MCF 10A (cell line): ENCODE results near the gene SPOCD1. TPM values are rescaled to one million over a fixed set of nuclear protein-coding genes. Genes with fewer than 3 reads are reported as not detected.

Source experiments
- BruUV-seq: library from RNA; stranded (reverse); fragments of 400-500 nt; replicated peaks from 2 replicates; lab custom pipeline; 2021; lab: Mats Ljungman, UMichigan
- CTCF ChIA-PET: fragments of 300-600 bp; sonication (Branson Sonifier 250); formaldehyde crosslinking; extraction: SDS; loops from one replicate; lab custom pipeline; 2021; ENCODE audit warnings: antibody characterized with exemption, inconsistent platforms; lab: Yijun Ruan, JAX
- POLR2A ChIA-PET: fragments of 300-600, 350-650 bp; sonication (Branson Sonifier 250); formaldehyde crosslinking; extraction: SDS; loops from one replicate; lab custom pipeline; 2020; ENCODE audit warnings: antibody characterized with exemption, inconsistent platforms; lab: Yijun Ruan, JAX
- DNase-seq: peaks from one replicate; pipeline ENCODE4 v3.0.0-alpha.2; 2018; ENCODE audit not compliant: unreplicated experiment
- H3K27ac Mint-ChIP-seq: one replicate; pipeline ENCODE4 v1.8.0; 2022; ENCODE audit warnings: mild to moderate bottlenecking, low read depth, mixed read lengths; ENCODE audit not compliant: unreplicated experiment
- H3K27me3 Mint-ChIP-seq: one replicate; pipeline ENCODE4 v1.8.0; 2022; ENCODE audit warnings: mixed read lengths; ENCODE audit not compliant: insufficient read depth, unreplicated experiment
- H3K36me3 Mint-ChIP-seq: one replicate; pipeline ENCODE4 v1.8.0; 2022; ENCODE audit warnings: mild to moderate bottlenecking, moderate library complexity, mixed read lengths; ENCODE audit not compliant: insufficient read depth, unreplicated experiment
- H3K4me1 Mint-ChIP-seq: one replicate; pipeline ENCODE4 v1.8.0; 2022; ENCODE audit warnings: mixed read lengths; ENCODE audit not compliant: insufficient read depth, unreplicated experiment
- H3K4me3 Mint-ChIP-seq: one replicate; pipeline ENCODE4 v1.8.0; 2022; ENCODE audit warnings: mild to moderate bottlenecking, moderate library complexity, mixed read lengths; ENCODE audit not compliant: unreplicated experiment
- H3K9me3 Mint-ChIP-seq: one replicate; pipeline ENCODE4 v1.8.0; 2022; ENCODE audit warnings: mixed read lengths; ENCODE audit not compliant: unreplicated experiment
- intact Hi-C: fragments of 100-400 bp; cut with micrococcal nuclease; formaldehyde crosslinking; loops from 2 replicates; pipeline ENCODE4 v1.14.1; 2022
- total RNA-seq: library from RNA; stranded (reverse); gene quantifications from 2 replicates; pipeline ENCODE4 v1.2.3, GENCODE V29; 2022
- TF ChIP-seq, protein P1 (sequence below): fragments of 200-600 bp; IDR thresholded peaks from one replicate; pipeline ENCODE4 v1.8.0; 2022; ENCODE audit warnings: antibody characterized with exemption, mild to moderate bottlenecking; ENCODE audit not compliant: unreplicated experiment

Gene SPOCD1
- total RNA-seq, 1 experiment from 2014 or later = 0.47 TPM

DNA sequence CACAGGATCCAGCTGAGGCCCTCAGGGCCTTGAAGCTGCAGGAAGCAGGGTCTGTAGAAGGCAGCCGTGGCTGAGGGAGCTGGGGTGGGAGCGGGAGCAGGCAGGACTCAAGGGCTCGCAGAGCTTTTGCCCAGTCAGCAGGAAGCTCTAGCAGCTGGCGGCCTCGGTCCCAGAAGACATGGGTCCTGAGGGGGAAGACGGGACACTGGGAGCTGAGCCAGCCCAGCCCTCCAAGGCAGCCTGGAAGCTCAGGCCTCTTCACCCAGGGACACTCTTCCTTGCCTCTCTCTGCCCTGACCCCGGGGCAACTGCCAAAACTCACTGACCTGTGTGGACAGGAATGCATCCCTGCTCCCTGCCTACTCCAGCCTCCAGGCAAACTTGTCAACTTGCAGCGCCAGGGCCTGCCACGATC is 60.6 kb downstream of the SPOCD1 start:
- peak; percentile 52 for DNase-seq
- no TSS peak for BruUV-seq
- CTCF ChIA-PET = interaction anchor here (0.5 to 1.4 kb wide), 6 partner anchors 10 to 344 kb away, joined by 3 to 5 read pairs (median 3); no protein-coding TSS in a partner anchor

GRCh38 chr1:31754397-31754796 is 61.4 kb downstream of the SPOCD1 start:
- Mint-ChIP-seq H3K36me3 (no peaks in the 10 kb centered on the region), H3K4me3 (no peak overlapping the region), H3K27me3 (no peaks in the 10 kb centered on the region), H3K4me1 (peaks cover 56% of the 10 kb centered on the region), H3K27ac (no peak overlapping the region), H3K9me3 (no peaks in the 10 kb centered on the region)
- POLR2A ChIA-PET = interaction anchor here (0.6 to 2.9 kb wide), 9 partner anchors 35 to 688 kb away, joined by 3 to 17 read pairs (median 4); partner anchors contain the start of gene PTP4A2
- TF ChIP-seq, protein P1, sequence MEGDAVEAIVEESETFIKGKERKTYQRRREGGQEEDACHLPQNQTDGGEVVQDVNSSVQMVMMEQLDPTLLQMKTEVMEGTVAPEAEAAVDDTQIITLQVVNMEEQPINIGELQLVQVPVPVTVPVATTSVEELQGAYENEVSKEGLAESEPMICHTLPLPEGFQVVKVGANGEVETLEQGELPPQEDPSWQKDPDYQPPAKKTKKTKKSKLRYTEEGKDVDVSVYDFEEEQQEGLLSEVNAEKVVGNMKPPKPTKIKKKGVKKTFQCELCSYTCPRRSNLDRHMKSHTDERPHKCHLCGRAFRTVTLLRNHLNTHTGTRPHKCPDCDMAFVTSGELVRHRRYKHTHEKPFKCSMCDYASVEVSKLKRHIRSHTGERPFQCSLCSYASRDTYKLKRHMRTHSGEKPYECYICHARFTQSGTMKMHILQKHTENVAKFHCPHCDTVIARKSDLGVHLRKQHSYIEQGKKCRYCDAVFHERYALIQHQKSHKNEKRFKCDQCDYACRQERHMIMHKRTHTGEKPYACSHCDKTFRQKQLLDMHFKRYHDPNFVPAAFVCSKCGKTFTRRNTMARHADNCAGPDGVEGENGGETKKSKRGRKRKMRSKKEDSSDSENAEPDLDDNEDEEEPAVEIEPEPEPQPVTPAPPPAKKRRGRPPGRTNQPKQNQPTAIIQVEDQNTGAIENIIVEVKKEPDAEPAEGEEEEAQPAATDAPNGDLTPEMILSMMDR = no peak
- no peak for DNase-seq
- CTCF ChIA-PET = interaction anchor here (1.2 to 1.4 kb wide), 2 partner anchors 11 to 19 kb away, joined by 5 to 8 read pairs; no protein-coding TSS in a partner anchor
- BruUV-seq = no TSS peak
- intact Hi-C loops = no loop called here

More for the DNA sequence above, 60.6 kb downstream of the SPOCD1 start:
- peaks cover 60% of the 10 kb centered on the region for H3K4me1 Mint-ChIP-seq
- intact Hi-C loops = no loop called here
- H3K9me3 Mint-ChIP-seq = no peaks in the 10 kb centered on the region
- TF ChIP-seq, protein P1 = no peak
- H3K27ac Mint-ChIP-seq = no peak overlapping the region
- peak overlapping the region; percentile 26 for H3K4me3 Mint-ChIP-seq
- H3K36me3 Mint-ChIP-seq = no peaks in the 10 kb centered on the region
- H3K27me3 Mint-ChIP-seq = no peaks in the 10 kb centered on the region
- POLR2A ChIA-PET = interaction anchor here (0.6 to 2.9 kb wide), 9 partner anchors 10 to 689 kb away, joined by 3 to 17 read pairs (median 4); partner anchors contain the start of gene PEF1

DNA sequence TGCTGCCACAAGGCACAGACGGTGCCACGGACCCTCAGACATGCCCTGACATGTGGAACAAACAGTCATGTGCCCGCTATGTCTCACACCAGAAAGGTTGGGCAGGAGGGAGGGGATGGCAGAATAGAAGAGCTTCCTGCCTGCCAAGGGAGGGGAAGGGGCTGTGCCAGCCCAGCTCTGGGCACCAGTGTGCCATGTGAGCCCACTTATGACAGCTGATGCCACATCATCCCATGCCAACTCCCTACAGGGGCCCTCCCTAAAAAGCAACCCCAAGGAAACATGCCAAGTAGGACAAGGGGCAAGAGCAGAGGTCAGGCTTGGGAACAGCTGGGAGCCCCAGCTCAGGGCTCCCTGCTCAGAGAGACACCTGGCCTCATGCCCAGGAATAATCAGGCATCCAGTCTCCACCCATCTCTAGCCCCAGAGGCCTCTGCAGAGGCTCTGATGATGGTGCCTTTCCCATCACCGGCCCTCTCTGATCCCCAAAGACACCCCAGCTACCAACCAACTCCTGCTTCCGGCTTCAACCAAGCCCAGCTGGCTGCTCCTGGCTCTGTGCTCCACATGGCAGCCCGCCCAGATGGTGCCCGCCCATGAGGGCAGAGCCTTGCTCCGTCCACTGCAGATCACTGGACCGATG is 62.0 kb downstream of the SPOCD1 start:
- TF ChIP-seq, protein P1 = no peak
- no peaks in the 10 kb centered on the region for H3K9me3 Mint-ChIP-seq
- H3K4me1 Mint-ChIP-seq = peaks cover 56% of the 10 kb centered on the region
- ChIA-PET POLR2A (interaction anchor here (0.6 to 2.9 kb wide), 14 partner anchors 9 to 266 kb away, joined by 3 to 17 read pairs (median 4); partner anchors contain the start of genes PEF1 and PTP4A2), CTCF (interaction anchor here (0.6 to 1.4 kb wide), 6 partner anchors 8 to 202 kb away, joined by 3 to 8 read pairs (median 4); no protein-coding TSS in a partner anchor)
- no peaks in the 10 kb centered on the region for H3K27me3 Mint-ChIP-seq
- no peaks in the 10 kb centered on the region for H3K36me3 Mint-ChIP-seq
- peak overlapping the region; percentile 85 for H3K27ac Mint-ChIP-seq
- intact Hi-C loops = no loop called here
- no TSS peak for BruUV-seq
- H3K4me3 Mint-ChIP-seq = peak overlapping the region; percentile 3
- DNase-seq = peak; percentile 80

DNA sequence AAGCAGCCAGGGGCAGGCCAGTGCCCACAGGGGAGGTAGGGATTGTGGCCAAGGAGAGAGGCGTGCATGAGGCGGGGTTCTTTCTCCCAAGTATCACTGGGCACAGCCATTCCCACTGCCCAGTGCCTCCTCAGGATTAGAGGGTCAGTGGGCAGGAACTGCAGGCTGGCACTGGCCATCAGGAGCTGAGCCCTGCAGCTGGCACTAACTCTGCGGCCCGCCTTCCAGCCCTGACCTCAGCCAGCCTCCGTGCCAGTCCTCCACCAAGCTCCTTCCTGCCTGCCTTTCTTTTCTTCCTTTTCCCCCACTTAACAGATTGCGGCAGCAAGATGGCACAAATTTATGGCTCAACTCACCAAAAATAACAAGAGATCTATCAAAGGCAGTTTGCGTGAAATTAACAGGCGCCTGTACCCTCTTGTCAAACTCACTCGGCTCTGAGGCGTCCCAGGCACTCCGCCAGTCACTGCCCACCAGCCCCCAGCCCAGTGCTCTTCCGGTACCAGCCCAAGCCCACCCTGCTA is 62.8 kb downstream of the SPOCD1 start:
- DNase-seq = no peak
- TSS peak; percentile 31 for BruUV-seq
- peak overlapping the region; percentile 85 for H3K27ac Mint-ChIP-seq
- ChIA-PET CTCF (interaction anchor here (0.6 to 1.4 kb wide), 6 partner anchors 8 to 344 kb away, joined by 3 to 5 read pairs (median 4); no protein-coding TSS in a partner anchor), POLR2A (interaction anchor here (0.6 to 2.9 kb wide), 9 partner anchors 36 to 1318 kb away, joined by 3 to 17 read pairs (median 3); partner anchors contain the start of gene PEF1)
- no peaks in the 10 kb centered on the region for H3K27me3 Mint-ChIP-seq
- H3K9me3 Mint-ChIP-seq = no peaks in the 10 kb centered on the region
- intact Hi-C loops = no loop called here
- H3K4me3 Mint-ChIP-seq = no peak overlapping the region
- peaks cover 56% of the 10 kb centered on the region for H3K4me1 Mint-ChIP-seq
- TF ChIP-seq, protein P1 = no peak
- H3K36me3 Mint-ChIP-seq = no peaks in the 10 kb centered on the region
